Endothelial cell of umbilical vein (primary cell): ENCODE measurements around the gene JAZF1. TPM values are rescaled to one million over a fixed set of nuclear protein-coding genes. Genes with fewer than 3 reads are reported as not detected.

Experiments used
- BruUV-seq: library from RNA; stranded (reverse); fragments of 400-500 nt; replicated peaks from 2 replicates; lab custom pipeline; 2021; lab: Mats Ljungman, UMichigan
- CTCF ChIA-PET: fragments of 300-600, 350-600 bp; sonication (Branson Sonifier 250); formaldehyde crosslinking; loops from one replicate; lab custom pipeline; 2021; ENCODE audit warnings: antibody characterized with exemption, inconsistent platforms; lab: Charles Lee
- POLR2A ChIA-PET: fragments of 300-600, 350-600 bp; sonication (Branson Sonifier 250); formaldehyde crosslinking; loops from one replicate; lab custom pipeline; 2021; ENCODE audit warnings: antibody characterized with exemption, inconsistent platforms; lab: Charles Lee
- DNase-seq: peaks from one replicate; pipeline ENCODE4 v3.0.0-alpha.2; 2011; ENCODE audit warnings: low read depth, low spot score
- FAIRE-seq: peaks from 2 replicates; lab custom pipeline; 2011; peaks lifted over from hg19 to GRCh38; lab: Jason Lieb, UNC
- H2AFZ ChIP-seq: 2 replicates; pipeline ENCODE4 v1.6.0; 2012; ENCODE audit warnings: low read depth, low read length, control low read depth, inconsistent platforms
- H3K27ac ChIP-seq: 2 replicates; pipeline ENCODE4 v1.5.1; 2011; ENCODE audit warnings: low read depth, mild to moderate bottlenecking, control low read depth, low read length, moderate library complexity; ENCODE audit not compliant: insufficient read depth
- H3K27me3 ChIP-seq, 2 experiments: 2 replicates each; pipeline versions ENCODE4 v1.6.0 to v1.6.1; 2011; ENCODE audit warnings: low read length in 2 of 2, mixed read lengths in 1 of 2; ENCODE audit not compliant: control insufficient read depth in 2 of 2, insufficient read depth in 2 of 2
- H3K36me3 ChIP-seq, 2 experiments: 2 replicates in 1 of 2; 3 replicates in 1 of 2; pipeline ENCODE4 v1.5.1; 2011; ENCODE audit warnings: low read length in 2 of 2, mild to moderate bottlenecking in 1 of 2, moderate library complexity in 1 of 2; ENCODE audit not compliant: control insufficient read depth in 2 of 2, insufficient read depth in 2 of 2; ENCODE audit errors: extremely low read depth in 1 of 2
- H3K4me1 ChIP-seq: 3 replicates; pipeline ENCODE4 v1.5.1; 2011; ENCODE audit warnings: mild to moderate bottlenecking, low read length; ENCODE audit not compliant: control insufficient read depth, insufficient read depth; ENCODE audit errors: extremely low read depth
- H3K4me2 ChIP-seq: 2 replicates; pipeline ENCODE4 v1.6.1; 2011; ENCODE audit warnings: low read length, control low read depth, mixed read lengths; ENCODE audit not compliant: insufficient read depth
- H3K4me3 ChIP-seq, 3 experiments: fragments of 200-600 bp in 1 of 3; sonication (generic), shearing (Covaris generic) in 1 of 3; replicated peaks in 1 of 3; 2 replicates each; pipeline ENCODE4 v1.5.1; 2011 to 2016; ENCODE audit warnings: control low read depth in 3 of 3, low read length in 3 of 3, mild to moderate bottlenecking in 2 of 3, inconsistent platforms in 1 of 3, low read depth in 1 of 3, moderate library complexity in 1 of 3; ENCODE audit not compliant: insufficient read depth in 1 of 3
- H3K79me2 ChIP-seq: 2 replicates; pipeline ENCODE4 v1.6.0; 2012; ENCODE audit warnings: low read length, inconsistent platforms; ENCODE audit not compliant: control insufficient read depth, insufficient read depth
- H3K9ac ChIP-seq: replicated peaks from 2 replicates; pipeline ENCODE3; 2011; ENCODE audit warnings: low read length, control low read depth; ENCODE audit not compliant: insufficient read depth; ENCODE audit errors: extremely low read depth
- H3K9me1 ChIP-seq: replicated peaks from 3 replicates; pipeline ENCODE4 v1.6.0; 2011; ENCODE audit warnings: mild to moderate bottlenecking, low read length; ENCODE audit not compliant: control insufficient read depth, insufficient read depth; ENCODE audit errors: extremely low read depth
- H3K9me3 ChIP-seq: replicated peaks from 2 replicates; pipeline ENCODE4 v1.5.1; 2012; ENCODE audit warnings: low read length, inconsistent platforms; ENCODE audit not compliant: control insufficient read depth, insufficient read depth
- H4K20me1 ChIP-seq: replicated peaks from 2 replicates; pipeline ENCODE3; 2011; ENCODE audit warnings: mild to moderate bottlenecking, low read length; ENCODE audit not compliant: control insufficient read depth, insufficient read depth; ENCODE audit errors: extremely low read depth
- CTCF ChIP-seq, 2 donors: IDR thresholded peaks; 1 replicate in 1 of 2; 2 replicates in 1 of 2; pipeline ENCODE4 v1.5.1; 2011; ENCODE audit warnings: low read length in 2 of 2, mild to moderate bottlenecking in 2 of 2, moderate library complexity in 2 of 2, control low read depth in 1 of 2, inconsistent platforms in 1 of 2, low read depth in 1 of 2; ENCODE audit not compliant: insufficient read depth in 1 of 2; ENCODE audit errors: extremely low read depth in 1 of 2
- EZH2 ChIP-seq: IDR thresholded peaks from 2 replicates; pipeline ENCODE4 v1.6.1; 2012; ENCODE audit warnings: borderline replicate concordance, low read depth, mild to moderate bottlenecking, moderate library complexity, low read length, inconsistent platforms; ENCODE audit not compliant: severe bottlenecking
- FOS ChIP-seq: IDR thresholded peaks from 2 replicates; pipeline ENCODE4 v1.6.1; 2011; ENCODE audit warnings: mild to moderate bottlenecking, low read length, moderate library complexity, borderline replicate concordance; ENCODE audit not compliant: insufficient read depth
- MYC ChIP-seq: IDR thresholded peaks from one replicate; pipeline ENCODE4 v1.6.1; 2011; ENCODE audit warnings: mild to moderate bottlenecking, low read depth, low read length
- POLR2A ChIP-seq: IDR thresholded peaks from 2 replicates; pipeline ENCODE4 v1.6.1; 2012; ENCODE audit warnings: low read depth, mild to moderate bottlenecking, control low read depth, low read length
- POLR2AphosphoS5 ChIP-seq: IDR thresholded peaks from 2 replicates; pipeline ENCODE4 v1.6.1; 2012; ENCODE audit warnings: low read depth, mild to moderate bottlenecking, control low read depth, low read length, moderate library complexity; ENCODE audit not compliant: insufficient read depth
- dilution Hi-C: fragments of 300-500 bp; cut with MboI; formaldehyde crosslinking; loops from one replicate; pipeline ENCODE4 v1.15.0; 2019; ENCODE audit warnings: low sequenced_read_pairs; ENCODE audit not compliant: extremely low pct_ligation_motif_present
- intact Hi-C: fragments of 100-400 bp; cut with micrococcal nuclease; formaldehyde crosslinking; loops from one replicate; pipeline ENCODE4 v1.10.0; 2022
- polyA plus RNA-seq, 4 experiments: library from polyadenylated mRNA; depleted of rRNA in 3 of 4; stranded (reverse) in 3 of 4; unstranded in 1 of 4; fragments of >200 nt; gene quantifications; 2 replicates each; pipeline versions ENCODE4 v1.2.1 to v1.2.3, GENCODE V29; 2011 to 2012; ENCODE audit warnings: missing spikeins in 1 of 4
- total RNA-seq: library from RNA; stranded (reverse); gene quantifications from 2 replicates; pipeline ENCODE4 v1.2.3, GENCODE V29; 2021
- TF ChIP-seq, protein P1 (sequence below): IDR thresholded peaks from 2 replicates; pipeline ENCODE4 v1.6.1; 2011; ENCODE audit not compliant: insufficient read depth, insufficient read length

Gene JAZF1
- total and polyA plus RNA-seq, 2 donors (not counting 3 experiments of a cell fraction or from before 2014, with no cell fraction given) = 2.5 to 16.9 TPM

DNA sequence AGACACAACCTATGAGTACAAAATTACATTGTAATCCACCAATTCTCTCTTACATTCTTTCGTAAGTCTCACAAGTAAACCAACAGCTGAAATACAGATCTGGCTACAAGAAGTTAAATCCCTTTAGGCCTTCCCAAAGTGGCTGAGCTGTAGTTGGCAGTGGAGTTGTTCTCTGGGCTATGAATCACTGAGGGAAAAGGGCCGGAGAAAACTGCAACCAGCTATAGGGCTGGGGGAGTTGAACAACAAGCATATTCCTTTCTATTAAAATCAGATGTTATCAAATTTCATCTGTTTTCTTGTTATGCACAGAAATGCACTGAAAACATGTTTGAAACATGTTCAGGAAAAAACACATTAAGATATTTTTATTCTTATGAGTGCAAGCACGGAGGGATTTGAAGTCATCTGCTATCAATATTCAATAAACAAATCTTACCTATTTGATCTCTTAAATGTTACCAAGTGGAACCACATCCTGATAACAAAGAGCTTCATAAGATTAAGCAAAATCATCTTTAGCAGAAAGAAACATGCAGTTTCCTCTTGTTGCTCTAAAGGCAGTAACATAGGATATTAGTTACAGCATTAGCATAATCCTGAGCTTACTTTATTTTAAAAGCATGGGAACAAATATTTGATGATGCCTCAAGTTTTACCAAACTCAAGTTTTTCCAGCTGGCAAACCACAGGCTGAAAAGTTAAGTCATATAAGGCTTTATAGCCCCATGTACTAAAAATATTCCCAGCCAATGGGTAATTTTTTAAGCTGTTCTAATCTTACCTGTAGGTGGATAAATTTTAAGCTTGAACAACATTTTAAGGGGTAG lies 227.9 kb downstream of the JAZF1 start:
- Histone ChIP-seq H3K4me3 (no peak overlapping the region), H3K27me3 (no peaks in the 10 kb centered on the region), H3K9ac (no peak overlapping the region), H3K9me3 (no peaks in the 10 kb centered on the region), H3K4me2 (no peak overlapping the region), H2AFZ (no peak overlapping the region), H3K36me3 (no peaks in the 10 kb centered on the region), H3K27ac (no peak overlapping the region), H3K79me2 (no peaks in the 10 kb centered on the region), H3K4me1 (no peaks in the 10 kb centered on the region), H4K20me1 (no peaks in the 10 kb centered on the region), H3K9me1 (no peaks in the 10 kb centered on the region)
- POLR2A ChIA-PET = no interaction called here
- CTCF ChIA-PET = interaction anchor here (0.7 to 2.0 kb wide), 5 partner anchors 11 to 141 kb away, joined by 3 to 4 read pairs (median 3); no protein-coding TSS in a partner anchor
- BruUV-seq = no TSS peak
- dilution Hi-C loops = no loop called here
- no peak for TF ChIP-seq MYC
- no peak for TF ChIP-seq EZH2
- TF ChIP-seq, protein P1, sequence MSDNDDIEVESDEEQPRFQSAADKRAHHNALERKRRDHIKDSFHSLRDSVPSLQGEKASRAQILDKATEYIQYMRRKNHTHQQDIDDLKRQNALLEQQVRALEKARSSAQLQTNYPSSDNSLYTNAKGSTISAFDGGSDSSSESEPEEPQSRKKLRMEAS = no peak
- no peak for TF ChIP-seq POLR2AphosphoS5
- TF ChIP-seq POLR2A = no peak
- TF ChIP-seq FOS = no peak
- TF ChIP-seq CTCF (IDR thresholded peaks at IDR 0.05; ENCODE audit: extremely low read depth in 1 of 2, insufficient read depth in 1 of 2, low read depth in 1 of 2, low read length in 2 of 2) = no peak
- intact Hi-C loops = no loop called here
- FAIRE-seq = no peak
- no peak for DNase-seq
